Fibroblast of mammary gland (primary cell): ENCODE measurements around the gene ARFGAP1.
A peak's percentile ranks its signal among the peaks of the same experiment; 100 is the strongest.

Source experiments
- DNase-seq: peaks from one replicate; pipeline ENCODE4 v3.0.0-alpha.2; 2010; ENCODE audit warnings: low read depth
- H3K4me3 ChIP-seq: 2 replicates; pipeline ENCODE4 v1.5.1; 2011; ENCODE audit warnings: low read depth, mild to moderate bottlenecking, low read length, moderate library complexity; ENCODE audit not compliant: control insufficient read depth
- CTCF ChIP-seq: conservative IDR thresholded peaks from 2 replicates; pipeline ENCODE4 v1.5.1; 2011; ENCODE audit warnings: low read depth, low read length, inconsistent platforms; ENCODE audit not compliant: control insufficient read depth, insufficient read depth

ARFGAP1 gene

GRCh38 chr20:63270606-63271325, 1.8 kb upstream of the ARFGAP1 start:
- DNase-seq = no peak
- TF ChIP-seq CTCF = no peak
- H3K4me3 ChIP-seq = no peak overlapping the region

- H3K4me3 ChIP-seq = peak overlapping the region; percentile 88
- TF ChIP-seq CTCF = no peak
- DNase-seq = no peak
These were observed 506 bp downstream of the ARFGAP1 start for GRCh38 chr20:63273059-63273579.

DNA sequence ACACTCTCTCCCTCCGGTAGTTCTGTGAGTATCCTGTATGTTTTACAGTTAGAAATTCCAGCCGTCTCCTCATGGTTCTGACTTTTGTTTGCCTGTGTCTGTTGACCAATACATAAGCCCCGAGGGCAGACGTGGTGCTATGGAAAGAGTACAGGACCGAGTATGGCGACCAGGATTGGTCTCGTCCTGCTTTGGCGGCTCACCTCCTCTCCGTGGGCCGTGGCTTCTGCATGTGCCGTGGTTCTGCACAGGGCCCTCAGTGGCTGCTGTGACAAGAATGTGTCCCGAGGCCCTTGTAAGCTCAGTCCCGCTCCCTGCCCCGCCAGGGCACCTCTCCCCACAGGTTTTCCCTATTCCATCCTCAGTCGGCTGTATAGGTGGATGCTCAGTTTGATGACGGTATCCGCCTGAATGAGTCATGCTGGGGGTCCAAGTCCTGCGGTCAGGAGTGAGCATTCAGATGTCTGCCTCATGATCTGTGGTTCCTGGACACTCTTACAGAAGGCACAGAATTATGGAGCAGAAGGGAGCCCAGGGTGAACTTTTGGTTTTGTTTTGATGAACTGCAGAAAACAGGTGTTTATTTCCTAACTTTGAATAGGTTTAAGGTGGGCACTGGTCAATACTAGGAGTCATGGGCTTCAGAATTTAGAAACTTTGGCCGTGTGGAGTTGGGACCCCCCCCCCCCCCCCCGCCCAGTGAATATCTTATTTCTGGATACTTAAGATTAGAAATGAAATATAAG, 1.2 kb downstream of the ARFGAP1 start:
- peak; percentile 91 for DNase-seq
- H3K4me3 ChIP-seq = peak overlapping the region; percentile 88

GRCh38 chr20:63274381-63275228, 2.0 kb downstream of the ARFGAP1 start:
- peak; percentile 48 for DNase-seq
- peak overlapping the region; percentile 31 for H3K4me3 ChIP-seq
- TF ChIP-seq CTCF = no peak

More for the DNA sequence above, 1.2 kb downstream of the ARFGAP1 start:
- no peak for TF ChIP-seq CTCF

GRCh38 chr20:63275825-63276224, 3.2 kb downstream of the ARFGAP1 start:
- TF ChIP-seq CTCF = no peak

GRCh38 chr20:63276956-63277355, 4.3 kb downstream of the ARFGAP1 start:
- TF ChIP-seq CTCF = no peak
- DNase-seq = no peak
- H3K4me3 ChIP-seq = no peak overlapping the region

More at GRCh38 chr20:63275825-63276224, 3.2 kb downstream of the ARFGAP1 start:
- no peak for DNase-seq
- H3K4me3 ChIP-seq = no peak overlapping the region
